ENCODE data around the gene ANGEL1.

DNA sequence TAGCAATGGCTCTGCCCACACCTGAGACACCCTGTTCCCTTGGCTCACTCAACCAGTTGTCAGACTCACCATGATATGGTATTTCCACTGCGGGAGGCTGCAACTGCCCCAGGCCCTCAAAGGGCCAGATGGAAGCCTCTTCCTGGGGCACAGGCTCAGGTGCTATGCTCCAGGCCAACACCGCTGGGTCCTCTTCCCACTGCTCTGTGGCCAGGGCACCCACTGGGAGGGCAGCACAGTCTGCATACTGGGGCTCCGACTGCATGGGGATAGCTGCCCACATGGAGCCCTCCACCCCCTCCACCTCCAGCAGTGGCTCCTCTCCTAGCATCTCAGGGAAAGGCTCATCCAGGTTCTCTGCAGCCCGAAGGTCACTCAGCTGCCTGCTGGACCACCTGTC, 3.7 kb downstream of the ANGEL1 start:
- TF ChIP-seq, protein P1, sequence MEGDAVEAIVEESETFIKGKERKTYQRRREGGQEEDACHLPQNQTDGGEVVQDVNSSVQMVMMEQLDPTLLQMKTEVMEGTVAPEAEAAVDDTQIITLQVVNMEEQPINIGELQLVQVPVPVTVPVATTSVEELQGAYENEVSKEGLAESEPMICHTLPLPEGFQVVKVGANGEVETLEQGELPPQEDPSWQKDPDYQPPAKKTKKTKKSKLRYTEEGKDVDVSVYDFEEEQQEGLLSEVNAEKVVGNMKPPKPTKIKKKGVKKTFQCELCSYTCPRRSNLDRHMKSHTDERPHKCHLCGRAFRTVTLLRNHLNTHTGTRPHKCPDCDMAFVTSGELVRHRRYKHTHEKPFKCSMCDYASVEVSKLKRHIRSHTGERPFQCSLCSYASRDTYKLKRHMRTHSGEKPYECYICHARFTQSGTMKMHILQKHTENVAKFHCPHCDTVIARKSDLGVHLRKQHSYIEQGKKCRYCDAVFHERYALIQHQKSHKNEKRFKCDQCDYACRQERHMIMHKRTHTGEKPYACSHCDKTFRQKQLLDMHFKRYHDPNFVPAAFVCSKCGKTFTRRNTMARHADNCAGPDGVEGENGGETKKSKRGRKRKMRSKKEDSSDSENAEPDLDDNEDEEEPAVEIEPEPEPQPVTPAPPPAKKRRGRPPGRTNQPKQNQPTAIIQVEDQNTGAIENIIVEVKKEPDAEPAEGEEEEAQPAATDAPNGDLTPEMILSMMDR (conservative IDR thresholded peaks at IDR 0.05; ENCODE audit: low read depth, low read length): no peak
- TF ChIP-seq EZH2 (IDR thresholded peaks at IDR 0.05; ENCODE audit: low read length, unreplicated experiment) (no peak), EZH2phosphoT487 (IDR thresholded peaks at IDR 0.05; ENCODE audit: borderline replicate concordance, low read length) (no peak)
